ENCODE measurements around the gene DLK2.

Gene DLK2

GRCh38 chr6:43436577-43437282, 18.6 kb downstream of the DLK2 start:
- Histone ChIP-seq H3K9ac (ENCODE audit: low read depth, low read length) (no peak overlapping the region), H3K27me3 (ENCODE audit: control insufficient read depth, insufficient read depth, low read length) (no peaks in the 10 kb centered on the region), H3K27ac (ENCODE audit: low read depth, low read length) (no peak overlapping the region), H3K36me3 (ENCODE audit: control insufficient read depth, insufficient read depth, low read length) (peaks cover 31% of the 10 kb centered on the region), H3K4me3 (ENCODE audit: low read depth, low read length) (no peak overlapping the region), H3K4me1 (ENCODE audit: control insufficient read depth, insufficient read depth, low read length) (no peaks in the 10 kb centered on the region), H3K9me3 (ENCODE audit: control insufficient read depth, insufficient read depth, low read length) (no peaks in the 10 kb centered on the region)

DNA sequence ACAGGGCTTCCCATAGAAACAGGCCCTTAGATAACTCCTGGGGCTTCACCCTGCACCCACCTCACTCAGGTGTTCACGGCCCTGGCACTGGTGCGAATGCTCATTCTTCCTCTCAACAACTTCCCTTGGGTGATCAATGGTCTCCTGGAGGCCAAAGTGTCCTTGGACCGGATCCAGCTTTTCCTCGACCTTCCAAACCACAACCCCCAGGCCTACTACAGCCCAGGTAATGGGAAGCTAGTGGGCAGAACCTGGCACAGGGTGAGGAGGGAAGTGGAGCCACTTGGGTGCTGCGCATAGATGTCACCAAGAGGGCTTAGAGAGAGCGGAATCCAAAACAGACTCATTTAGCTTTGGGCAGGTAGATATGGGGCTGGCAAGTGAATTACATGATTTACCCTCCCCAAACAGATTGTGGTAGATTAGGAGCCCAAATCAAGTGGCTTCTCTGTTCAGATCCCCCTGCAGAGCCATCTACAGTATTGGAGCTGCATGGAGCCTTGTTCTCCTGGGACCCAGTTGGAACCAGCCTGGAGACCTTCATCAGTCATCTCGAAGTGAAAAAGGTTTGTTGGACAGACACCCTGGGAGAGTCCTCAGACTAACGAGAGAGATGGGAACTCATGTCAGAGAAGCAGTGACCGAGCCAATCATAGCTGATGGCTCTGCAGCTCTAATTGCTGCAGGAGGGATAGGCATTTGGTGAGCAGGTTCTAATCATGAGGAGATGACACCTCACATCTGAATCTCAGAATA, 19.5 kb downstream of the DLK2 start:
- H3K4me1 ChIP-seq (ENCODE audit: control insufficient read depth, insufficient read depth, low read length) = no peaks in the 10 kb centered on the region
- no peaks in the 10 kb centered on the region for H3K27me3 ChIP-seq (ENCODE audit: control insufficient read depth, insufficient read depth, low read length)
- H3K9ac ChIP-seq (ENCODE audit: low read depth, low read length) = no peak overlapping the region
- H3K27ac ChIP-seq (ENCODE audit: low read depth, low read length) = no peak overlapping the region
- H3K9me3 ChIP-seq (ENCODE audit: control insufficient read depth, insufficient read depth, low read length) = no peaks in the 10 kb centered on the region
- H3K4me3 ChIP-seq (ENCODE audit: low read depth, low read length) = no peak overlapping the region
- peaks cover 27% of the 10 kb centered on the region for H3K36me3 ChIP-seq (ENCODE audit: control insufficient read depth, insufficient read depth, low read length)

DNA sequence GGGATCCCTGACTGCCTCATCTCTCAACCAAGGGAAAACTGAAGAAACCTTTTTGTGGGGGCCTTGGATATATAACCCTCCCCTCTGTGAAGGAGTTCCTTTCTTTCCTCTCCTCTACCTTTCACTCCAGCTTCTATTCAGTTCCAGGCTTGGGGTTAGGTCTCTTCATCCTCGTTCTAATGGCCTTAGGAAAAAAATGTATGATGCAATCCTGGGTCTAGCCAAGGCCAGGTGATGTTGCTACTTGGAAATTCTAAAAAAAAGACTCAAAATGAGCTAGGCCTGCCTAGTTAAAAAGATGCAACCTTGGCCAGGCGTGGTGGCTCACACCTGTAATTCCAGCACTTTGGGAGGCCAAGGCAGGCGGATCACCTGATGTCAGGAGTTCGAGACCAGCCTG, 20.4 kb downstream of the DLK2 start:
- Histone ChIP-seq H3K36me3 (ENCODE audit: control insufficient read depth, insufficient read depth, low read length) (peaks cover 27% of the 10 kb centered on the region), H3K4me3 (ENCODE audit: low read depth, low read length) (no peak overlapping the region), H3K9me3 (ENCODE audit: control insufficient read depth, insufficient read depth, low read length) (no peaks in the 10 kb centered on the region), H3K27ac (ENCODE audit: low read depth, low read length) (no peak overlapping the region), H3K27me3 (ENCODE audit: control insufficient read depth, insufficient read depth, low read length) (no peaks in the 10 kb centered on the region), H3K4me1 (ENCODE audit: control insufficient read depth, insufficient read depth, low read length) (no peaks in the 10 kb centered on the region), H3K9ac (ENCODE audit: low read depth, low read length) (no peak overlapping the region)

GRCh38 chr6:43434001-43434840, 21.1 kb downstream of the DLK2 start:
- Histone ChIP-seq H3K9ac (ENCODE audit: low read depth, low read length) (no peak overlapping the region), H3K4me1 (ENCODE audit: control insufficient read depth, insufficient read depth, low read length) (no peaks in the 10 kb centered on the region), H3K9me3 (ENCODE audit: control insufficient read depth, insufficient read depth, low read length) (no peaks in the 10 kb centered on the region), H3K4me3 (ENCODE audit: low read depth, low read length) (no peak overlapping the region), H3K27me3 (ENCODE audit: control insufficient read depth, insufficient read depth, low read length) (no peaks in the 10 kb centered on the region), H3K36me3 (ENCODE audit: control insufficient read depth, insufficient read depth, low read length) (peaks cover 27% of the 10 kb centered on the region), H3K27ac (ENCODE audit: low read depth, low read length) (no peak overlapping the region)

- peaks cover 7% of the 10 kb centered on the region; the same call in 1 of the 2 replicates for H3K4me1 ChIP-seq (ENCODE audit: control insufficient read depth, insufficient read depth, low read length)
These were observed 22.2 kb downstream of the DLK2 start for GRCh38 chr6:43433148-43433547.

GRCh38 chr6:43432009-43432945, 23.1 kb downstream of the DLK2 start:
- H3K9ac ChIP-seq (ENCODE audit: low read depth, low read length) = no peak overlapping the region
- no peak overlapping the region for H3K27ac ChIP-seq (ENCODE audit: low read depth, low read length)
- no peaks in the 10 kb centered on the region for H3K9me3 ChIP-seq (ENCODE audit: control insufficient read depth, insufficient read depth, low read length)
- peaks cover 24% of the 10 kb centered on the region for H3K36me3 ChIP-seq (ENCODE audit: control insufficient read depth, insufficient read depth, low read length)
- no peaks in the 10 kb centered on the region for H3K27me3 ChIP-seq (ENCODE audit: control insufficient read depth, insufficient read depth, low read length)
- H3K4me3 ChIP-seq (ENCODE audit: low read depth, low read length) = no peak overlapping the region
- peaks cover 7% of the 10 kb centered on the region; the same call in 1 of the 2 replicates for H3K4me1 ChIP-seq (ENCODE audit: control insufficient read depth, insufficient read depth, low read length)

More at GRCh38 chr6:43433148-43433547, 22.2 kb downstream of the DLK2 start:
- H3K9ac ChIP-seq (ENCODE audit: low read depth, low read length) = no peak overlapping the region
- no peaks in the 10 kb centered on the region for H3K27me3 ChIP-seq (ENCODE audit: control insufficient read depth, insufficient read depth, low read length)
- peaks cover 26% of the 10 kb centered on the region for H3K36me3 ChIP-seq (ENCODE audit: control insufficient read depth, insufficient read depth, low read length)
- H3K9me3 ChIP-seq (ENCODE audit: control insufficient read depth, insufficient read depth, low read length) = no peaks in the 10 kb centered on the region
- H3K27ac ChIP-seq (ENCODE audit: low read depth, low read length) = no peak overlapping the region
- H3K4me3 ChIP-seq (ENCODE audit: low read depth, low read length) = no peak overlapping the region

DNA sequence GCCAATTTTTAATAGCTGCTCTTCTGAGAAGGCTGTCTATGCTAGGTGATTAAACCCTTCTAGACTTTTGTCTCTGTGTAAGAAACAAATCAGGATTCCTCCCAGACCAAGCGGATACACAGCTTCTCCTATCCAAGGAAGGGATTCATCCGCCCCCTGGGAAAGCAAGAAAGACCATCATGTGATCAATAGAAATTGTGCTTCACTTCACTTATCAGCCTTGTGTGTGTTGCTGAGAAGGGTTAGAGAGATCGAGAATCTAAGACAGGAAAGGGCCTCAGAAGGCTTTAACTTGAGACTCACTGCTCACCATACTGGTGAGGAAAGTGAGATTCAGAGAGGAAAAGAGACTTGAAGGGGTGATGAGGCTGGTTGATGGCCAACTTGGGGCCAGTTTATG, 26.5 kb downstream of the DLK2 start:
- no peak overlapping the region for H3K9ac ChIP-seq (ENCODE audit: low read depth, low read length)
- peaks cover 7% of the 10 kb centered on the region; the same call in 1 of the 2 replicates for H3K4me1 ChIP-seq (ENCODE audit: control insufficient read depth, insufficient read depth, low read length)
- peak overlapping the region; percentile 90 for H3K4me3 ChIP-seq (ENCODE audit: low read depth, low read length)
- H3K9me3 ChIP-seq (ENCODE audit: control insufficient read depth, insufficient read depth, low read length) = no peaks in the 10 kb centered on the region
- H3K27me3 ChIP-seq (ENCODE audit: control insufficient read depth, insufficient read depth, low read length) = no peaks in the 10 kb centered on the region
- no peak overlapping the region for H3K27ac ChIP-seq (ENCODE audit: low read depth, low read length)
- H3K36me3 ChIP-seq (ENCODE audit: control insufficient read depth, insufficient read depth, low read length) = peaks cover 16% of the 10 kb centered on the region

- no peaks in the 10 kb centered on the region for H3K9me3 ChIP-seq (ENCODE audit: control insufficient read depth, insufficient read depth, low read length)
- H3K4me1 ChIP-seq (ENCODE audit: control insufficient read depth, insufficient read depth, low read length) = peaks cover 7% of the 10 kb centered on the region; the same call in 1 of the 2 replicates
- no peaks in the 10 kb centered on the region for H3K27me3 ChIP-seq (ENCODE audit: control insufficient read depth, insufficient read depth, low read length)
- peak overlapping the region; percentile 64 for H3K9ac ChIP-seq (ENCODE audit: low read depth, low read length)
- peaks cover 9% of the 10 kb centered on the region; the same call in 1 of the 2 replicates for H3K36me3 ChIP-seq (ENCODE audit: control insufficient read depth, insufficient read depth, low read length)
- H3K4me3 ChIP-seq (ENCODE audit: low read depth, low read length) = peak overlapping the region; percentile 90
- peak overlapping the region; percentile 89 for H3K27ac ChIP-seq (ENCODE audit: low read depth, low read length)
These were observed 27.2 kb downstream of the DLK2 start for GRCh38 chr6:43428112-43428570.

- Histone ChIP-seq H3K9me3 (ENCODE audit: control insufficient read depth, insufficient read depth, low read length) (no peaks in the 10 kb centered on the region), H3K36me3 (ENCODE audit: control insufficient read depth, insufficient read depth, low read length) (peaks cover 4% of the 10 kb centered on the region; the same call in 1 of the 2 replicates), H3K27me3 (ENCODE audit: control insufficient read depth, insufficient read depth, low read length) (no peaks in the 10 kb centered on the region), H3K4me3 (ENCODE audit: low read depth, low read length) (peak within 1 kb of the TSS; percentile 90), H3K9ac (ENCODE audit: low read depth, low read length) (peak within 1 kb of the TSS; percentile 64), H3K4me1 (ENCODE audit: control insufficient read depth, insufficient read depth, low read length) (peaks cover 7% of the 10 kb centered on the region; the same call in 1 of the 2 replicates), H3K27ac (ENCODE audit: low read depth, low read length) (peak within 1 kb of the TSS; percentile 89)
These were observed 27.8 kb downstream of the DLK2 start, which contains the start of gene ABCC10 for GRCh38 chr6:43427406-43428111. TSS of gene ABCC10 (plus strand) at chr6:43427541. CDS start at chr6:43427979, 438 bp downstream.

Data from HUES48 (cell line).